ENCODE measurements around the gene NOD2. TPM values are rescaled to one million over a fixed set of nuclear protein-coding genes. Genes with fewer than 3 reads are reported as not detected.

Gene NOD2
- total RNA-seq, 1 donor from 2014 or later, result 0.63 TPM

DNA sequence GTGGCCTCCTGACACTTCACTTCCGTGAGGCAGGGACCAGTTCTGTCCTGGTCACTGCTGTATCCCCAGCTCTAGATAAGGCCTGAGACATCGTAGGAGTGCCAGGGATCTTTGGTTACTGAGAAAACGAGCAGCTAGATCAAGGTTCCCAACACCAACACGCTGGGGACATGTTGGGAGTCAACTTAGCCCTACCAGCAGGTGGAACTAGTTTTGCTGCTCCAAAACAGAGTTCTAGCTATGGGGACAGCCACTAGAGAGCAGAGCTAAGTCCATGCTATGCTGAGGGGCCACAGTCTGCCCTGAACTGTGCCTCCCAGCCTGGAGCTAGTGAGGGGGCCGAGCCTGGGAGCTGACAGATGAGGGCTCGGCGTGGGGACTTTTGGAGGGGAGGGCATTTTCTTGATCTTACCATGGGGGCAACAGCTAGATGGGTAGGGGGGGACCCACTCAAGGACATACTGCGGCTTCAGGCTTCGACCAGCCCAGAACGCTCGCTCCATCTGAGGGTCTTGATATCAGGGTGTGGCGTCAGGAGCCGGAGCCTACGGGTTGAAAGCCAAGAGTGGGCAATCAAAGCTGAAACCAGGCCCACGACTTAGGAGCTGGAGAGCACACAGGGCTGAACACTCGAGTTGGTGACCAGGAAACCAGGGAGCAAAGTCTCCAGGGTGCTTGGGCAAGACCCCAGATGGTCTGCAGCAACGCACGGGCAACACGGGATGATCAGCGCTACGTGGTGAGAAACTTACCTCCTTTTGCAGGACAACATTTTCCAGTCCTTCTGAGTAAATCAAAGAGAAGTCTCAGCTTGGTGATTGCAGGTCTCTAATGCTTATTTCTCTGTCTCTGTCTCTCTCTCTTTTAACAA lies 25.7 kb upstream of the NOD2 start:
- Mint-ChIP-seq H3K4me3 (no peak overlapping the region), H3K36me3 (peaks cover 8% of the 10 kb centered on the region), H3K27ac (peak overlapping the region; percentile 83), H3K9me3 (peaks cover 15% of the 10 kb centered on the region), H3K4me1 (peaks cover 16% of the 10 kb centered on the region), H3K27me3 (ENCODE audit: low read depth) (no peaks in the 10 kb centered on the region)
- no peak for DNase-seq (ENCODE audit: low spot score in 2 of 2, unreplicated experiment in 2 of 2)
- TF ChIP-seq, protein P1, sequence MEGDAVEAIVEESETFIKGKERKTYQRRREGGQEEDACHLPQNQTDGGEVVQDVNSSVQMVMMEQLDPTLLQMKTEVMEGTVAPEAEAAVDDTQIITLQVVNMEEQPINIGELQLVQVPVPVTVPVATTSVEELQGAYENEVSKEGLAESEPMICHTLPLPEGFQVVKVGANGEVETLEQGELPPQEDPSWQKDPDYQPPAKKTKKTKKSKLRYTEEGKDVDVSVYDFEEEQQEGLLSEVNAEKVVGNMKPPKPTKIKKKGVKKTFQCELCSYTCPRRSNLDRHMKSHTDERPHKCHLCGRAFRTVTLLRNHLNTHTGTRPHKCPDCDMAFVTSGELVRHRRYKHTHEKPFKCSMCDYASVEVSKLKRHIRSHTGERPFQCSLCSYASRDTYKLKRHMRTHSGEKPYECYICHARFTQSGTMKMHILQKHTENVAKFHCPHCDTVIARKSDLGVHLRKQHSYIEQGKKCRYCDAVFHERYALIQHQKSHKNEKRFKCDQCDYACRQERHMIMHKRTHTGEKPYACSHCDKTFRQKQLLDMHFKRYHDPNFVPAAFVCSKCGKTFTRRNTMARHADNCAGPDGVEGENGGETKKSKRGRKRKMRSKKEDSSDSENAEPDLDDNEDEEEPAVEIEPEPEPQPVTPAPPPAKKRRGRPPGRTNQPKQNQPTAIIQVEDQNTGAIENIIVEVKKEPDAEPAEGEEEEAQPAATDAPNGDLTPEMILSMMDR (IDR thresholded peaks at IDR 0.05; ENCODE audit: unreplicated experiment), result no peak

DNA sequence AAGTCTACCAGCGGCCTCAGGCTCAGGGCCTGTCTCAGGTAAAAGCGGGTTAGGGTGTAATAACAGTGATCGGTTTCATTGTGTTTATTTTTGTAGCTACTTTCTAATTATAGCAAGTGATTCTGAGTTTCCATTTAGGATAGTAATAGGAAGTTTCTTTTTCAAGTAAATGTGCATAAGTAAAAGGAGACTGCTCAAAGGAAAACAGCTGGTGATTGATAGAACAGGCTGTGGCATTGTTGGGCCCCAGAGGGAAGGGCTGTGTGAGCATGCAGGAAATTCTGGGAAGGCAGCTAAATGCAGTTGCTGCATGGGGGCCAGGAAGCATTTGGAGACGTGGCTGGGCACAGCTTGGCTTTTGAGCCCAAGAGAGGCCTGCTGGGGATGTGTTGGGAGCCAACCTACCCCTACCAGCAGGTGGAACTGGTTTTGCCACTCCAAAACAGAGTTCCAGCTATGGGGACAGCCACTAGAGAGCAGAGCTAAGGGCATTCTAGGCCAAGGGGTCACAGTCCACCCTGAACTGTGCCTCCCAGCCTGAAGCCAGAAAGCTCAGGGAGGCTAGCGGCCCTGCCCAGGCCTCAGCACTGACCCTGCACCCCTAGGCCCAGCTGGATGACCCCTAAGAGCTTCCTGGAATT lies 24.9 kb upstream of the NOD2 start:
- H3K36me3 Mint-ChIP-seq, result peaks cover 8% of the 10 kb centered on the region
- H3K27me3 Mint-ChIP-seq (ENCODE audit: low read depth), result no peaks in the 10 kb centered on the region
- H3K4me3 Mint-ChIP-seq, result no peak overlapping the region
- DNase-seq (ENCODE audit: low spot score in 2 of 2, unreplicated experiment in 2 of 2), result no peak
- H3K27ac Mint-ChIP-seq, result peak overlapping the region; percentile 83
- TF ChIP-seq, protein P1 (IDR thresholded peaks at IDR 0.05; ENCODE audit: unreplicated experiment), result no peak
- peaks cover 16% of the 10 kb centered on the region for H3K4me1 Mint-ChIP-seq
- H3K9me3 Mint-ChIP-seq, result peaks cover 16% of the 10 kb centered on the region

DNA sequence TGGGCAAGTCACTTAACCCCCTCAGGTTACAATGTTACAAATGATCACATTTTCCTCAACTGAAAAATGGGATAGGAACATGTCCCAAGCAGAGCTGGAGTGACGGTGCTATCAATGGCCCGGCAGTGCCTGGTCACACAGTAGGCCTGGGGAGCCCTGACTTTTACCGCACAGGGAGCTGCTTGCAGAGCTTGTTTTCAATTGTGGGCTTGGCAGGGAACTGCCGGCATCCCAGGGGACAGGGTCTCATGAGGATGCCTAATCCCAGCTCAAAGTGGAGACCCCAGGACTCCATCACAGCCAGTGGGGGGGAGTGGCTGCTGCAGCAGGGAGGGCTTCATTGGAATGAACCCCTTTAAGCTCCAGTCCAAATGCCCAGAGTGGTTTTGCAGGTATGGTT lies 23.7 kb upstream of the NOD2 start:
- peaks cover 16% of the 10 kb centered on the region for H3K9me3 Mint-ChIP-seq

DNA sequence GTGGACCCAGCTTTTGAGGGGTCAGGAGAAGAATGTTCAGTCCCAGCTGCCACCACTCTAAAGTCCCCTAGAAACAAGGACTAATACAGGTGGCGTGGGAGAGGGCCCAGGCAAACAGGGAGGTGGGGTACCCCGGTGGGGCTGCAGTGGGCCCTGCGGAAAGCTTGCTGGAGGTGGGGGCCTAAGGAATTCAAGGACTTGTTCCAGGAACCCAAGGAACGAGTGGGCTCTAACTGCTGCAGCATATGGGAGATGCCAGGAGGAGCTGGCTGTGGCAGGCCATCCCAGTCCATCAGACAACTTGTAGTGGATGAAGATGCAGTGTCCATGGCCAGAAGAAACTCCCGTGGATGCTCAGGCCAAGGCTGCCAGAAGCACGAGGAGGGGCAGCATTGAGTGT lies 22.9 kb upstream of the NOD2 start:
- Mint-ChIP-seq H3K27ac (no peak overlapping the region), H3K9me3 (peaks cover 16% of the 10 kb centered on the region), H3K4me1 (peaks cover 14% of the 10 kb centered on the region), H3K4me3 (no peak overlapping the region), H3K36me3 (peaks cover 11% of the 10 kb centered on the region), H3K27me3 (ENCODE audit: low read depth) (no peaks in the 10 kb centered on the region)
- TF ChIP-seq, protein P1 (IDR thresholded peaks at IDR 0.05; ENCODE audit: unreplicated experiment), result no peak
- DNase-seq (ENCODE audit: low spot score in 2 of 2, unreplicated experiment in 2 of 2), result no peak

More for the DNA sequence above, 23.7 kb upstream of the NOD2 start:
- TF ChIP-seq, protein P1 (IDR thresholded peaks at IDR 0.05; ENCODE audit: unreplicated experiment), result no peak
- H3K27ac Mint-ChIP-seq, result no peak overlapping the region
- H3K36me3 Mint-ChIP-seq, result peaks cover 11% of the 10 kb centered on the region
- H3K27me3 Mint-ChIP-seq (ENCODE audit: low read depth), result no peaks in the 10 kb centered on the region
- H3K4me1 Mint-ChIP-seq, result peaks cover 16% of the 10 kb centered on the region
- H3K4me3 Mint-ChIP-seq, result no peak overlapping the region
- DNase-seq (ENCODE audit: low spot score in 2 of 2, unreplicated experiment in 2 of 2), result no peak

DNA sequence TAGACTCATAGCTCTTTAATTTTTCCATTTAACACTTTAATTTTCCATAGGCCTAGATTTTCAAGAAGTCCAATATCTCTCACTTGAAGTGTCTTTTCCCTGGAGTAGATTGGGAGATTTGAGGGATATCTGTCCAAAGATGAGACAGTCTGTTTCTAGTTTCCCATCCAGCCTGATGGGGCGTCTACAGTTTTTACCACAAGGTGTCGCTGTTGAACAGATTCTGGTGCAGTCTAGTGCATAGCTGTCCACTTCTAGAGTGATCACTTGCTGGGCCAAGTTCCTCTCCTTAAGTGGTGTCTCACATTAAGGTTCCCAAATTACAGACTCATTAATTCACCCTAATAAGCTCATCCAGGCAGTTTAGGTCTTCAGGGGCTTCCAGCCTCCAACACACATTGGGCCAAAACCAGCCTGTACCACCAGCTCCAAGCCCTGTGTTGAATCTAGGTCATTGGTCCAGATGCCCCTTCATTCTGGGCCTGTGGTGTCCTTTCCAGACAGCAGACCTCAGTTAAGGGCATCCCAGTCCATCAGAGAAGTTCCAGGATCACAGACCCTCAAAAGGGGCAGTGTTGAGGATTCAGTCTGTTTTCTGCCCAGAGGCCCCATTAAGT lies 21.7 kb upstream of the NOD2 start:
- Mint-ChIP-seq H3K4me1 (peaks cover 14% of the 10 kb centered on the region), H3K27me3 (ENCODE audit: low read depth) (no peaks in the 10 kb centered on the region), H3K9me3 (peaks cover 16% of the 10 kb centered on the region), H3K4me3 (no peak overlapping the region), H3K36me3 (peaks cover 11% of the 10 kb centered on the region), H3K27ac (no peak overlapping the region)
- no peak for DNase-seq (ENCODE audit: low spot score in 2 of 2, unreplicated experiment in 2 of 2)
- TF ChIP-seq, protein P1 (IDR thresholded peaks at IDR 0.05; ENCODE audit: unreplicated experiment), result peak; percentile 45
